ENCODE measurements around the gene AFF4.

- TF ChIP-seq MAFK (IDR thresholded peaks at IDR 0.05; ENCODE audit: low read depth, low read length) (no peak), NFE2L2 (IDR thresholded peaks at IDR 0.05; ENCODE audit: low read depth, low read length) (no peak), CTCF (conservative IDR thresholded peaks at IDR 0.05; ENCODE audit: low read depth, low read length) (no peak)
These were observed 89.5 kb downstream of the AFF4 start for GRCh38 chr5:132873930-132874271.
